Fibroblast of lung (primary cell): ENCODE data around the gene GRK6.

ENCODE experiments used
- CTCF ChIP-seq, 2 donors: IDR thresholded peaks in 1 of 2; conservative IDR thresholded peaks in 1 of 2; 1 replicate in 1 of 2; 2 replicates in 1 of 2; pipeline ENCODE4 v1.5.1; 2011 to 2012; ENCODE audit warnings: low read length in 2 of 2, control low read depth in 1 of 2, inconsistent platforms in 1 of 2, low read depth in 1 of 2, mild to moderate bottlenecking in 1 of 2
- EZH2 ChIP-seq: IDR thresholded peaks from 2 replicates; pipeline ENCODE4 v1.5.1; 2012; ENCODE audit warnings: low read length, control low read depth, mild to moderate bottlenecking; ENCODE audit errors: missing control alignments

GRCh38 chr5:177455661-177456590, 29.4 kb downstream of the GRK6 start:
- TF ChIP-seq EZH2 (no peak), CTCF (conservative IDR thresholded peaks at IDR 0.05 in 1 of 2, IDR thresholded peaks at IDR 0.05 in 1 of 2; ENCODE audit: low read depth in 1 of 2, low read length in 2 of 2) (peak; percentile 77 to 88)
